Measurements from ENCODE around the gene UBE2I. TPM values are rescaled to one million over a fixed set of nuclear protein-coding genes. Genes with fewer than 3 reads are reported as not detected.

Gene UBE2I
- total RNA-seq, 1 donor from 2014 or later: 141 TPM

GRCh38 chr16:1337486-1337885, 28.1 kb downstream of the UBE2I start:
- intact Hi-C loops (cut with DNase I): no loop called here
- Histone ChIP-seq H3K4me3 (no peak overlapping the region), H3K9me3 (no peaks in the 10 kb centered on the region), H3K4me1 (peaks cover 3 to 10% of the 10 kb centered on the region in 2 donors), H3K36me3 (no peaks in the 10 kb centered on the region), H3K27ac (no peak overlapping the region), H3K27me3 (peaks cover 21% of the 10 kb centered on the region)
- no peak for TF ChIP-seq CTCF (IDR thresholded peaks at IDR 0.05)
- DNase-seq (ENCODE audit: low spot score in 2 of 2): no peak

- no peak for TF ChIP-seq CTCF (IDR thresholded peaks at IDR 0.05)
- Histone ChIP-seq H3K36me3 (no peaks in the 10 kb centered on the region), H3K4me1 (peaks cover 3 to 14% of the 10 kb centered on the region in 2 donors), H3K9me3 (no peaks in the 10 kb centered on the region), H3K27me3 (peaks cover 19% of the 10 kb centered on the region), H3K4me3 (no peak overlapping the region), H3K27ac (no peak overlapping the region)
- intact Hi-C loops (cut with DNase I): no loop called here
- no peak for DNase-seq (ENCODE audit: low spot score in 2 of 2)
Measured at GRCh38 chr16:1338119-1338730, 28.8 kb downstream of the UBE2I start.

GRCh38 chr16:1338855-1339675, 29.6 kb downstream of the UBE2I start:
- Histone ChIP-seq H3K36me3 (no peaks in the 10 kb centered on the region), H3K27ac (no peak overlapping the region), H3K4me3 (no peak overlapping the region), H3K9me3 (no peaks in the 10 kb centered on the region), H3K27me3 (peaks cover 11% of the 10 kb centered on the region), H3K4me1 (peaks cover 0 to 10% of the 10 kb centered on the region in 2 donors)
- intact Hi-C loops (cut with DNase I): no loop called here
- TF ChIP-seq CTCF (IDR thresholded peaks at IDR 0.05): no peak
- no peak for DNase-seq (ENCODE audit: low spot score in 2 of 2)

- Histone ChIP-seq H3K27ac (no peak overlapping the region), H3K27me3 (no peaks in the 10 kb centered on the region), H3K36me3 (no peaks in the 10 kb centered on the region), H3K4me3 (no peak overlapping the region), H3K9me3 (no peaks in the 10 kb centered on the region), H3K4me1 (peaks cover 0 to 8% of the 10 kb centered on the region in 2 donors)
- intact Hi-C loops (cut with DNase I): no loop called here
- no peak for TF ChIP-seq CTCF (IDR thresholded peaks at IDR 0.05)
- no peak for DNase-seq (ENCODE audit: low spot score in 2 of 2)
Measured at GRCh38 chr16:1340730-1341494, 31.5 kb downstream of the UBE2I start.

- no peaks in the 10 kb centered on the region for H3K9me3 ChIP-seq
- no peak for DNase-seq (ENCODE audit: low spot score in 2 of 2)
- no peaks in the 10 kb centered on the region for H3K27me3 ChIP-seq
- TF ChIP-seq CTCF (IDR thresholded peaks at IDR 0.05): no peak
- no peaks in the 10 kb centered on the region for H3K36me3 ChIP-seq
- intact Hi-C loops (cut with DNase I): no loop called here
- no peak overlapping the region for H3K4me3 ChIP-seq
- peaks cover 0 to 8% of the 10 kb centered on the region in 2 donors for H3K4me1 ChIP-seq
- no peak overlapping the region for H3K27ac ChIP-seq
Measured at GRCh38 chr16:1341495-1342420, 32.3 kb downstream of the UBE2I start.

Measured in ascending aorta (tissue), 2 donors.